ENCODE data around the gene AKT1.

Gene AKT1

GRCh38 chr14:104728631-104729030, 66.9 kb downstream of the AKT1 start:
- H3K27ac Mint-ChIP-seq, result no peak overlapping the region
- peaks cover 37% of the 10 kb centered on the region for H3K27me3 Mint-ChIP-seq
- intact Hi-C loops (cut with micrococcal nuclease), result no loop called here
- no peak overlapping the region for H3K4me3 Mint-ChIP-seq
- H3K36me3 Mint-ChIP-seq (ENCODE audit: low read depth), result no peaks in the 10 kb centered on the region
- peaks cover 6% of the 10 kb centered on the region for H3K4me1 Mint-ChIP-seq (ENCODE audit: low read depth)
- H3K9me3 Mint-ChIP-seq, result no peaks in the 10 kb centered on the region

GRCh38 chr14:104726600-104727451, 68.7 kb downstream of the AKT1 start:
- Mint-ChIP-seq H3K9me3 (no peaks in the 10 kb centered on the region), H3K27me3 (peaks cover 34% of the 10 kb centered on the region), H3K4me1 (ENCODE audit: low read depth) (peaks cover 11% of the 10 kb centered on the region), H3K4me3 (no peak overlapping the region), H3K27ac (no peak overlapping the region), H3K36me3 (ENCODE audit: low read depth) (peaks cover 1% of the 10 kb centered on the region)
- intact Hi-C loops (cut with micrococcal nuclease), result no loop called here

GRCh38 chr14:104725772-104726548, 69.6 kb downstream of the AKT1 start:
- peaks cover 34% of the 10 kb centered on the region for H3K27me3 Mint-ChIP-seq
- no peaks in the 10 kb centered on the region for H3K9me3 Mint-ChIP-seq
- no peak overlapping the region for H3K4me3 Mint-ChIP-seq
- peaks cover 9% of the 10 kb centered on the region for H3K36me3 Mint-ChIP-seq (ENCODE audit: low read depth)
- intact Hi-C loops (cut with micrococcal nuclease), result no loop called here
- no peak overlapping the region for H3K27ac Mint-ChIP-seq
- H3K4me1 Mint-ChIP-seq (ENCODE audit: low read depth), result peaks cover 11% of the 10 kb centered on the region

GRCh38 chr14:104724981-104725771, 70.4 kb downstream of the AKT1 start:
- peaks cover 10% of the 10 kb centered on the region for H3K36me3 Mint-ChIP-seq (ENCODE audit: low read depth)
- H3K4me3 Mint-ChIP-seq, result peak overlapping the region; percentile 50
- no peaks in the 10 kb centered on the region for H3K9me3 Mint-ChIP-seq
- H3K27me3 Mint-ChIP-seq, result peaks cover 34% of the 10 kb centered on the region
- intact Hi-C loops (cut with micrococcal nuclease), result loop anchor here (1.0 kb wide), 1 partner anchor 28 kb away; the partner anchor contains the start of gene SIVA1
- peaks cover 11% of the 10 kb centered on the region for H3K4me1 Mint-ChIP-seq (ENCODE audit: low read depth)
- peak overlapping the region; percentile 28 for H3K27ac Mint-ChIP-seq

- H3K27ac Mint-ChIP-seq, result peak overlapping the region; percentile 28
- H3K9me3 Mint-ChIP-seq, result no peaks in the 10 kb centered on the region
- H3K4me3 Mint-ChIP-seq, result peak overlapping the region; percentile 50
- peaks cover 34% of the 10 kb centered on the region for H3K27me3 Mint-ChIP-seq
- peaks cover 17% of the 10 kb centered on the region for H3K36me3 Mint-ChIP-seq (ENCODE audit: low read depth)
- H3K4me1 Mint-ChIP-seq (ENCODE audit: low read depth), result peaks cover 11% of the 10 kb centered on the region
- intact Hi-C loops (cut with micrococcal nuclease), result loop anchor here (1.0 kb wide), 1 partner anchor 29 kb away; the partner anchor contains the start of gene SIVA1
Observed at GRCh38 chr14:104724407-104724980, 71.1 kb downstream of the AKT1 start.

GRCh38 chr14:104723651-104724406, 71.7 kb downstream of the AKT1 start, which contains the start of gene ADSS1:
Gene ADSS1, plus strand, starts transcription at chr14:104724229. Its CDS starts 42 bp downstream, at chr14:104724271.
- Mint-ChIP-seq H3K27me3 (peaks cover 29% of the 10 kb centered on the region), H3K36me3 (ENCODE audit: low read depth) (peaks cover 24% of the 10 kb centered on the region), H3K27ac (peak within 1 kb of the TSS; percentile 28), H3K4me1 (ENCODE audit: low read depth) (peaks cover 11% of the 10 kb centered on the region), H3K9me3 (no peaks in the 10 kb centered on the region), H3K4me3 (peak within 1 kb of the TSS; percentile 75)
- intact Hi-C loops (cut with micrococcal nuclease), result loop anchor here (1.0 kb wide), 1 partner anchor 29 kb away; the partner anchor contains the start of gene SIVA1

- H3K9me3 Mint-ChIP-seq, result no peaks in the 10 kb centered on the region
- intact Hi-C loops (cut with micrococcal nuclease), result no loop called here
- H3K36me3 Mint-ChIP-seq (ENCODE audit: low read depth), result peaks cover 31% of the 10 kb centered on the region
- no peak overlapping the region for H3K4me3 Mint-ChIP-seq
- H3K4me1 Mint-ChIP-seq (ENCODE audit: low read depth), result peaks cover 11% of the 10 kb centered on the region
- peaks cover 24% of the 10 kb centered on the region for H3K27me3 Mint-ChIP-seq
- no peak overlapping the region for H3K27ac Mint-ChIP-seq
Observed at GRCh38 chr14:104722938-104723650, 72.5 kb downstream of the AKT1 start.

GRCh38 chr14:104721505-104722431, 73.8 kb downstream of the AKT1 start:
- intact Hi-C loops (cut with micrococcal nuclease), result no loop called here
- Mint-ChIP-seq H3K36me3 (ENCODE audit: low read depth) (peaks cover 44% of the 10 kb centered on the region), H3K27me3 (peaks cover 15% of the 10 kb centered on the region), H3K9me3 (no peaks in the 10 kb centered on the region), H3K4me1 (ENCODE audit: low read depth) (peaks cover 5% of the 10 kb centered on the region), H3K27ac (no peak overlapping the region), H3K4me3 (no peak overlapping the region)

Measured in dendritic cell treated with granulocyte-macrophage colony-stimulating factor and Interleukin-4, amounts not matched to agents 40 ng/mL and 50 ng/mL, for 4 days (primary cell).